H1 (cell line): ENCODE measurements around the gene TUBA1A. TPM values are rescaled to one million over a fixed set of nuclear protein-coding genes. Genes with fewer than 3 reads are reported as not detected.
A peak's percentile ranks its signal among the peaks of the same experiment; 100 is the strongest.

ENCODE experiments used
- CTCF ChIA-PET: fragments of 300-600 bp; sonication (Branson Sonifier 250); formaldehyde crosslinking; loops from one replicate; lab custom pipeline; 2021; ENCODE audit not compliant: partially characterized antibody; lab: Charles Lee
- POLR2A ChIA-PET: fragments of 300-600 bp; sonication (Branson Sonifier 250); formaldehyde crosslinking; loops from one replicate; lab custom pipeline; 2021; ENCODE audit warnings: inconsistent platforms; ENCODE audit not compliant: partially characterized antibody; lab: Charles Lee
- DNase-seq, 2 experiments: peaks; one replicate each; pipeline versions ENCODE4 v3.0.0 to v3.0.0-alpha.2; 2010 to 2022; ENCODE audit warnings: low spot score in 2 of 2, low read depth in 1 of 2, mixed read lengths in 1 of 2
- FAIRE-seq: peaks from 2 replicates; lab custom pipeline; 2011; peaks lifted over from hg19 to GRCh38; lab: Jason Lieb, UNC
- H2AFZ ChIP-seq: 2 replicates; pipeline ENCODE4 v1.8.1; 2012; ENCODE audit warnings: low read length, inconsistent platforms
- H2AK5ac ChIP-seq: 2 replicates; pipeline ENCODE4 v1.6.1; 2013; ENCODE audit warnings: low read depth, low read length
- H2BK120ac ChIP-seq: replicated peaks from 2 replicates; pipeline ENCODE3; 2013; ENCODE audit warnings: low read depth, low read length, inconsistent platforms
- H2BK12ac ChIP-seq: 2 replicates; pipeline ENCODE4 v1.6.1; 2013; ENCODE audit warnings: low read depth, low read length
- H2BK15ac ChIP-seq: 2 replicates; pipeline ENCODE4 v1.6.1; 2013; ENCODE audit warnings: low read length
- H2BK20ac ChIP-seq: 2 replicates; pipeline ENCODE4 v1.6.1; 2013; ENCODE audit warnings: low read length
- H2BK5ac ChIP-seq: 2 replicates; pipeline ENCODE4 v1.6.1; 2013; ENCODE audit warnings: low read depth, low read length
- H3K14ac ChIP-seq: 2 replicates; pipeline ENCODE4 v1.6.1; 2013; ENCODE audit warnings: inconsistent platforms; ENCODE audit not compliant: insufficient read length
- H3K18ac ChIP-seq: 2 replicates; pipeline ENCODE4 v1.6.1; 2013; ENCODE audit warnings: low read length; ENCODE audit errors: extremely low read depth
- H3K23ac ChIP-seq: 2 replicates; pipeline ENCODE4 v1.6.1; 2013; ENCODE audit warnings: inconsistent platforms; ENCODE audit not compliant: insufficient read length
- H3K23me2 ChIP-seq: 2 replicates; pipeline ENCODE4 v1.6.1; 2013; ENCODE audit warnings: low read depth, low read length
- H3K27ac ChIP-seq: 2 replicates; pipeline ENCODE4 v1.6.1; 2011; ENCODE audit warnings: low read depth, low read length, inconsistent platforms
- H3K27me3 ChIP-seq, 4 experiments: replicated peaks in 1 of 4; 1 replicate in 1 of 4; 2 replicates in 3 of 4; pipeline versions ENCODE4 v1.6.1 to v1.8.1; 2011 to 2013; ENCODE audit warnings: low read length in 3 of 4, mild to moderate bottlenecking in 3 of 4, inconsistent platforms in 2 of 4, mixed read lengths in 2 of 4, moderate library complexity in 1 of 4; ENCODE audit not compliant: control insufficient read depth in 3 of 4, insufficient read depth in 3 of 4; ENCODE audit errors: extremely low read depth in 1 of 4
- H3K36me3 ChIP-seq, 4 experiments: 2 replicates each; pipeline versions ENCODE4 v1.6.1 to v1.8.1; 2011 to 2013; ENCODE audit warnings: mild to moderate bottlenecking in 4 of 4, low read length in 3 of 4, moderate library complexity in 2 of 4, control low read depth in 1 of 4, inconsistent platforms in 1 of 4; ENCODE audit not compliant: insufficient read depth in 4 of 4, control insufficient read depth in 2 of 4
- H3K4ac ChIP-seq: replicated peaks from 2 replicates; pipeline ENCODE3; 2013; ENCODE audit warnings: low read length, low read depth, mixed read lengths, inconsistent platforms; ENCODE audit not compliant: insufficient read length
- H3K4me1 ChIP-seq, 4 experiments: replicated peaks in 1 of 4; 1 replicate in 1 of 4; 2 replicates in 3 of 4; pipeline versions ENCODE4 v1.6.1 to v1.8.1; 2011 to 2013; ENCODE audit warnings: low read length in 3 of 4, inconsistent platforms in 2 of 4, mixed read lengths in 1 of 4; ENCODE audit not compliant: insufficient read depth in 4 of 4, control insufficient read depth in 3 of 4
- H3K4me2 ChIP-seq, 2 experiments: 2 replicates each; pipeline versions ENCODE4 v1.6.1 to v1.8.1; 2011 to 2013; ENCODE audit warnings: low read depth in 2 of 2, low read length in 2 of 2, control low read depth in 1 of 2, inconsistent platforms in 1 of 2, mild to moderate bottlenecking in 1 of 2; ENCODE audit not compliant: insufficient read depth in 1 of 2
- H3K4me3 ChIP-seq, 4 experiments: fragments of 200-600, 300-600 bp in 1 of 4; sonication (generic), shearing (Covaris generic), sonication (Bioruptor Twin) in 1 of 4; 2 replicates each; pipeline versions ENCODE4 v1.5.1 to v1.8.1; 2011 to 2016; ENCODE audit warnings: low read length in 4 of 4, low read depth in 3 of 4, control low read depth in 2 of 4, inconsistent platforms in 2 of 4, mild to moderate bottlenecking in 2 of 4, mixed read lengths in 1 of 4, moderate library complexity in 1 of 4; ENCODE audit not compliant: insufficient read depth in 2 of 4; ENCODE audit errors: extremely low read depth in 1 of 4
- H3K56ac ChIP-seq: replicated peaks from 2 replicates; pipeline ENCODE3; 2013; ENCODE audit warnings: low read depth, mild to moderate bottlenecking, mixed read lengths, low read length, inconsistent platforms; ENCODE audit not compliant: insufficient read length
- H3K79me1 ChIP-seq: 2 replicates; pipeline ENCODE4 v1.6.1; 2013; ENCODE audit warnings: low read depth, low read length, control low read depth
- H3K79me2 ChIP-seq, 2 experiments: 2 replicates each; pipeline versions ENCODE4 v1.6.1 to v1.8.1; 2012 to 2013; ENCODE audit warnings: low read length in 2 of 2, mild to moderate bottlenecking in 2 of 2, inconsistent platforms in 1 of 2; ENCODE audit not compliant: insufficient read depth in 2 of 2, control insufficient read depth in 1 of 2
- H3K9ac ChIP-seq, 4 experiments: replicated peaks in 1 of 4; 1 replicate in 1 of 4; 2 replicates in 3 of 4; pipeline versions ENCODE4 v1.6.1 to v1.8.1; 2011 to 2013; ENCODE audit warnings: low read depth in 3 of 4, low read length in 3 of 4, control low read depth in 2 of 4, mild to moderate bottlenecking in 2 of 4, moderate library complexity in 2 of 4, inconsistent platforms in 1 of 4; ENCODE audit errors: extremely low read depth in 1 of 4
- H3K9me3 ChIP-seq, 2 experiments: 2 replicates each; pipeline versions ENCODE4 v1.6.1 to v1.8.1; 2012 to 2013; ENCODE audit warnings: mild to moderate bottlenecking in 2 of 2, moderate library complexity in 2 of 2, control low read depth in 1 of 2, inconsistent platforms in 1 of 2, low read depth in 1 of 2, low read length in 1 of 2, mixed read lengths in 1 of 2; ENCODE audit not compliant: insufficient read depth in 2 of 2
- H4K20me1 ChIP-seq, 2 experiments: replicated peaks in 1 of 2; 2 replicates each; pipeline versions ENCODE3 to v1.8.1; 2011 to 2013; ENCODE audit warnings: inconsistent platforms in 2 of 2, low read length in 2 of 2, mild to moderate bottlenecking in 1 of 2; ENCODE audit not compliant: insufficient read depth in 2 of 2, control insufficient read depth in 1 of 2
- H4K5ac ChIP-seq: 2 replicates; pipeline ENCODE4 v1.6.1; 2013; ENCODE audit warnings: low read length, low read depth, mixed read lengths, inconsistent platforms; ENCODE audit not compliant: insufficient read length
- H4K8ac ChIP-seq: 2 replicates; pipeline ENCODE4 v1.8.0; 2013; ENCODE audit warnings: mild to moderate bottlenecking, moderate library complexity, low read length, inconsistent platforms; ENCODE audit not compliant: insufficient read depth; ENCODE audit errors: extremely low read depth
- H4K91ac ChIP-seq: replicated peaks from 2 replicates; pipeline ENCODE3; 2013; ENCODE audit warnings: low read length, mixed read lengths, inconsistent platforms; ENCODE audit not compliant: insufficient read length
- SP1 ChIP-seq: IDR thresholded peaks from 2 replicates; pipeline ENCODE4 v1.6.1; 2011; ENCODE audit warnings: low read depth, low read length
- TBP ChIP-seq: IDR thresholded peaks from 2 replicates; pipeline ENCODE4 v1.6.1; 2011; ENCODE audit warnings: low read depth, low read length, improper control_type of control experiment
- WGBS, 2 experiments: shearing (Covaris generic) in 1 of 2; methylation state at CpG; one replicate each; pipeline versions ENCODE4 v1.1.6 to v1.1.7; 2013 to 2015; ENCODE audit warnings: low lambda C conversion rate in 2 of 2, mixed read lengths in 2 of 2, inconsistent platforms in 1 of 2, low coverage in 1 of 2, missing lambda C conversion rate in 1 of 2; ENCODE audit not compliant: insufficient replicate concordance in 2 of 2, insufficient coverage in 1 of 2, insufficient read length in 1 of 2; ENCODE audit errors: extremely low coverage in 1 of 2, missing lambda C conversion rate in 1 of 2; 5-methylcytosine and 5-hydroxymethylcytosine counted together
- polyA plus RNA-seq, 7 experiments: library from polyadenylated mRNA; depleted of rRNA in 3 of 7; stranded (reverse) in 5 of 7; unstranded in 2 of 7; fragments of >200 nt in 5 of 7; fragments of 200-250 nt in 2 of 7; gene quantifications; 1 replicate in 5 of 7; 2 replicates in 1 of 7; 4 replicates in 1 of 7; pipeline versions ENCODE4 v1.2.1 to v1.2.3, GENCODE V29; 2011 to 2013; ENCODE audit warnings: missing spikeins in 2 of 7, mixed read lengths in 2 of 7
- total RNA-seq: library from RNA; stranded (reverse); fragmentation: NEBNext Ultra II Directional; extraction: Animal tissue kit (Norgen Biotek cat#: 25700); gene quantifications from 2 replicates; pipeline ENCODE4 v1.2.1, GENCODE V29; 2021

The TUBA1A gene
- total and polyA plus RNA-seq, 2 of the 8 experiments (the other 6 are each of a cell fraction or from before 2014, with no cell fraction given): 283 to 1,018 TPM

DNA sequence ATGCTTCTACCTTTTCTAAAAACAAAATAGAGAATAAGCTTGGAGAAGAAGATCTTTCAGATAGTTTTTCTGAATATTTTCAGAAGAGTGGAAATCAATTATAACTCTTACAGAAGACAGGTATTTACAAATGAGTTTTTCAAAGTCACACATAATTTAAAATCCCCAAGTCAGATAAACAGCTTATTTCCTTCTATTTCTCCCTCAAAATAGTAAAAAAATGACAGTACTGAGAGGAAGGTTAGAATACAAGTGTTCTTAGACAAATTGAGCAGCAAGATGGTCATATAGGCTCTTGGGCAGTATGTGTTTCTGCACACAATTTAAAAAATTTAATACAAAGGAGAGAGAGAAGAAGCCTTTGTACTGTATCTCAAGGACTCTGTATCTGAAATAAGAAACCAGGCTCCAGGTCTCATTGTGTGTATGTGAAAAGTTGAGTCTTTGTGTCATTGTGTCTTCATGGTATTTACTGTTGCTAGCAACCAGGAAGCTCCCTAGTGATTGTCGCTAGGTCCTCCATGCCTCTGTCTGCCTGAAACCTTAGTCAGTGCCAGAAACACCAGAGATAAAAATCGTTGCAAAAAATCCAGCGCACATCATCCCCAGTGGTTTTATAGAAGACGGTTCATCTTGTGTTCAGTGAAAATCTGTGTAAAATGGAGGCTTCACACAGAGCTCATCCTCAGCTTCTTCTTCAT is 12.9 kb upstream of the TUBA1A start:
- Histone ChIP-seq H3K9me3 (no peaks in the 10 kb centered on the region), H3K4ac (no peak overlapping the region), H3K9ac (peak overlapping the region in 1 of 4 experiments; percentile 14; a peak in 1 of 7 replicates), H2BK12ac (no peak overlapping the region; the same call in 1 of the 2 replicates), H3K27ac (no peak overlapping the region), H2AFZ (peak overlapping the region; percentile 55; the same call in 1 of the 2 replicates), H3K18ac (no peak overlapping the region), H4K8ac (no peak overlapping the region), H2BK5ac (no peak overlapping the region), H3K4me3 (peak overlapping the region in 1 of 4 experiments; percentile 10; a peak in 1 of 8 replicates), H4K91ac (no peak overlapping the region), H3K23ac (no peak overlapping the region), H3K14ac (no peak overlapping the region), H3K4me2 (peak overlapping the region in 1 of 2 experiments; percentile 21; a peak in 1 of 4 replicates), H3K36me3 (no peaks in the 10 kb centered on the region), H2BK20ac (no peak overlapping the region), H3K79me1 (no peaks in the 10 kb centered on the region), H4K5ac (no peak overlapping the region), H4K20me1 (no peaks in the 10 kb centered on the region), H2BK15ac (no peak overlapping the region), H3K27me3 (peaks cover 0 to 2% (median 0%) of the 10 kb centered on the region in 4 experiments; a peak in 1 of 7 replicates), H3K4me1 (peaks cover 0 to 16% (median 4%) of the 10 kb centered on the region in 4 experiments; a peak in 3 of 7 replicates), H3K79me2 (no peaks in the 10 kb centered on the region), H3K23me2 (no peaks in the 10 kb centered on the region), H3K56ac (no peak overlapping the region), H2BK120ac (no peak overlapping the region), H2AK5ac (no peak overlapping the region)
- 0 out of 2 replicates have a peak, but pooled peaks have one; percentile 46 for TF ChIP-seq SP1
- TF ChIP-seq TBP: no peak
- WGBS, 2 experiments: 78% methylated on average over 4 of the region's 4 CpGs; no CpG with 5 or more reads in 1 of the 2 experiments
- DNase-seq (no peak), FAIRE-seq (peak; percentile 52)
- ChIA-PET POLR2A (interaction anchor here (1.0 to 3.0 kb wide), 4 partner anchors 11 to 71 kb away, joined by 3 to 18 read pairs (median 7); partner anchors contain the start of genes TUBA1A and TUBA1B), CTCF (interaction anchor here (0.9 to 2.0 kb wide), 4 partner anchors 13 to 34 kb away, joined by 3 to 7 read pairs (median 4); partner anchors contain the start of gene TUBA1A)
